Common myeloid progenitor, CD34-positive (primary cell): ENCODE results near the gene GLI1. TPM values are rescaled to one million over a fixed set of nuclear protein-coding genes. Genes with fewer than 3 reads are reported as not detected.
"Not testable (repeated sequence)": the region's sequence is repeated elsewhere in the genome, so short reads cannot be mapped to it uniquely, and the experiment has no call there.

Source experiments
- CTCF ChIA-PET: fragments of 350-600 bp; sonication (Branson Sonifier 250); formaldehyde crosslinking; loops from one replicate; lab custom pipeline; 2021; ENCODE audit warnings: antibody characterized with exemption; lab: Charles Lee
- POLR2A ChIA-PET: fragments of 350-600 bp; sonication (Branson Sonifier 250); formaldehyde crosslinking; loops from one replicate; lab custom pipeline; 2021; ENCODE audit warnings: antibody characterized with exemption; lab: Charles Lee
- DNase-seq, 3 donors: peaks; one replicate each; pipeline versions ENCODE4 v3.0.0 to v3.0.0-alpha.2; 2013
- H3K27ac ChIP-seq, 2 experiments: 1 replicate in 1 of 2; 2 replicates in 1 of 2; pipeline ENCODE4 v1.7.0; 2013; ENCODE audit warnings: inconsistent platforms in 2 of 2, low read length in 2 of 2, mild to moderate bottlenecking in 2 of 2, low read depth in 1 of 2, moderate library complexity in 1 of 2; ENCODE audit not compliant: severe bottlenecking in 2 of 2, insufficient read depth in 1 of 2, poor library complexity in 1 of 2
- H3K27me3 ChIP-seq, 5 experiments: replicated peaks in 2 of 5; 1 replicate in 3 of 5; 2 replicates in 2 of 5; pipeline versions ENCODE4 v1.6.1 to v1.7.0; 2013; ENCODE audit warnings: low read length in 4 of 5, mild to moderate bottlenecking in 2 of 5, moderate library complexity in 2 of 5, inconsistent platforms in 1 of 5; ENCODE audit not compliant: insufficient read depth in 5 of 5, control insufficient read depth in 4 of 5
- H3K36me3 ChIP-seq, 4 experiments: 1 replicate in 2 of 4; 2 replicates in 2 of 4; pipeline versions ENCODE4 v1.6.1 to v1.7.0; 2013; ENCODE audit warnings: low read length in 3 of 4, control low read depth in 1 of 4, mild to moderate bottlenecking in 1 of 4; ENCODE audit not compliant: control insufficient read depth in 4 of 4, insufficient read depth in 4 of 4
- H3K4me1 ChIP-seq, 4 experiments: 1 replicate in 3 of 4; 2 replicates in 1 of 4; pipeline versions ENCODE4 v1.6.1 to v1.7.1; 2013; ENCODE audit warnings: low read length in 3 of 4, mild to moderate bottlenecking in 3 of 4, control low read depth in 1 of 4, inconsistent platforms in 1 of 4, moderate library complexity in 1 of 4; ENCODE audit not compliant: control insufficient read depth in 4 of 4, insufficient read depth in 4 of 4; ENCODE audit errors: control extremely low read depth in 1 of 4
- H3K4me3 ChIP-seq, 7 experiments: 1 replicate in 4 of 7; 2 replicates in 3 of 7; pipeline versions ENCODE4 v1.5.1 to v1.7.0; 2013; ENCODE audit warnings: mild to moderate bottlenecking in 7 of 7, low read length in 6 of 7, moderate library complexity in 6 of 7, inconsistent platforms in 2 of 7, low read depth in 2 of 7, control low read depth in 1 of 7; ENCODE audit not compliant: insufficient read depth in 4 of 7, control insufficient read depth in 1 of 7; ENCODE audit errors: extremely low read depth in 1 of 7
- H3K9me3 ChIP-seq, 5 experiments: 1 replicate in 4 of 5; 2 replicates in 1 of 5; pipeline versions ENCODE4 v1.6.1 to v1.7.1; 2013; ENCODE audit warnings: low read length in 4 of 5, mild to moderate bottlenecking in 2 of 5, inconsistent platforms in 1 of 5, low read depth in 1 of 5, moderate library complexity in 1 of 5; ENCODE audit not compliant: control insufficient read depth in 4 of 5, insufficient read depth in 2 of 5; ENCODE audit errors: control extremely low read depth in 1 of 5
- WGBS: methylation state at CpG from one replicate; pipeline ENCODE4 v1.1.5; 2013; ENCODE audit not compliant: insufficient coverage; 5-methylcytosine and 5-hydroxymethylcytosine counted together
- polyA plus RNA-seq: library from polyadenylated mRNA; unstranded; fragments of 120-200 nt; gene quantifications from one replicate; pipeline ENCODE4 v1.2.1, GENCODE V29; 2013

Gene GLI1
- 0.57 TPM for polyA plus RNA-seq

- DNase-seq, result no peak
- H3K9me3 ChIP-seq, result no peaks in the 10 kb centered on the region
- peak within 1 kb of the TSS; percentile 44 to 90 (median 82) for H3K4me3 ChIP-seq
- 0% methylated on average over 7 of the region's 36 CpGs for WGBS
- H3K36me3 ChIP-seq, result no peaks in the 10 kb centered on the region
- H3K27ac ChIP-seq, result peak within 1 kb of the TSS in 1 of 2 experiments; percentile 64
- POLR2A ChIA-PET, result interaction anchor here (1.2 kb wide), 1 partner anchor 19 kb away, joined by 4 read pairs; the partner anchor contains the start of gene ARHGAP9
- CTCF ChIA-PET, result interaction anchor here (0.8 to 18.4 kb wide), 12 partner anchors 7 to 228 kb away, joined by 3 to 518 read pairs (median 6); partner anchors contain the start of gene ARHGAP9
- H3K27me3 ChIP-seq, result peaks cover 0 to 13% (median 4%) of the 10 kb centered on the region in 5 experiments
- H3K4me1 ChIP-seq, result peaks cover 8 to 47% (median 40%) of the 10 kb centered on the region in 4 experiments
Observed at GRCh38 chr12:57459750-57460467, at the start of gene GLI1. Gene GLI1, plus strand, starts transcription at chr12:57459785. Its CDS starts 3,907 bp downstream, at chr12:57463692.

- Histone ChIP-seq H3K27me3 (no peaks in the 10 kb centered on the region), H3K36me3 (peaks cover 0 to 3% (median 1%) of the 10 kb centered on the region in 4 experiments), H3K9me3 (no peaks in the 10 kb centered on the region), H3K4me1 (no peaks in the 10 kb centered on the region), H3K27ac (no peak overlapping the region), H3K4me3 (no peak overlapping the region)
- POLR2A ChIA-PET, result interaction anchor here (0.6 kb wide), 1 partner anchor 54 kb away, joined by 3 read pairs; no protein-coding TSS in a partner anchor
- CTCF ChIA-PET, result interaction anchor here (0.6 to 2.7 kb wide), 9 partner anchors 11 to 77 kb away, joined by 3 to 14 read pairs (median 4); partner anchors contain the start of gene INHBE
- 100% methylated on average over 4 of the region's 4 CpGs for WGBS
- no peak for DNase-seq
Observed at GRCh38 chr12:57410534-57410933, 49.1 kb upstream of the GLI1 start.

- H3K9me3 ChIP-seq, H3K4me1 ChIP-seq, H3K4me3 ChIP-seq, H3K27ac ChIP-seq, H3K27me3 ChIP-seq, CTCF ChIA-PET, DNase-seq, H3K36me3 ChIP-seq, POLR2A ChIA-PET: not testable (repeated sequence)
- 100% methylated on average over 1 of the region's 6 CpGs for WGBS
Observed at GRCh38 chr12:57414160-57414559, 45.4 kb upstream of the GLI1 start.

GRCh38 chr12:57415088-57415487, 44.5 kb upstream of the GLI1 start:
- no peaks in the 10 kb centered on the region for H3K27me3 ChIP-seq
- H3K9me3 ChIP-seq, result no peaks in the 10 kb centered on the region
- peaks cover 0 to 3% (median 1%) of the 10 kb centered on the region in 4 experiments for H3K36me3 ChIP-seq
- WGBS, result no CpG with 5 or more reads among the region's 2 CpGs
- H3K27ac ChIP-seq, result no peak overlapping the region
- ChIA-PET POLR2A (no interaction called here), CTCF (interaction anchor here (0.6 kb wide), 1 partner anchor 19 kb away, joined by 3 read pairs; no protein-coding TSS in a partner anchor)
- H3K4me3 ChIP-seq, result no peak overlapping the region
- peaks cover 0 to 5% (median 0%) of the 10 kb centered on the region in 4 experiments for H3K4me1 ChIP-seq
- no peak for DNase-seq

GRCh38 chr12:57416039-57416996, 43.3 kb upstream of the GLI1 start:
- no peak overlapping the region for H3K4me3 ChIP-seq
- POLR2A ChIA-PET, result no interaction called here
- peak in 1 of 3 donors; percentile 3 for DNase-seq
- no peak overlapping the region for H3K27ac ChIP-seq
- H3K9me3 ChIP-seq, result no peaks in the 10 kb centered on the region
- WGBS, result 96% methylated on average over 7 of the region's 8 CpGs
- no peaks in the 10 kb centered on the region for H3K27me3 ChIP-seq
- peaks cover 0 to 5% (median 0%) of the 10 kb centered on the region in 4 experiments for H3K4me1 ChIP-seq
- CTCF ChIA-PET, result interaction anchor here (1.5 kb wide), 1 partner anchor 9 kb away, joined by 3 read pairs; no protein-coding TSS in a partner anchor
- peaks cover 0 to 4% (median 3%) of the 10 kb centered on the region in 4 experiments for H3K36me3 ChIP-seq

- no peak overlapping the region for H3K4me3 ChIP-seq
- H3K36me3 ChIP-seq, result peaks cover 2 to 11% (median 5%) of the 10 kb centered on the region in 4 experiments
- no peak overlapping the region for H3K27ac ChIP-seq
- no peaks in the 10 kb centered on the region for H3K9me3 ChIP-seq
- peaks cover 0 to 5% (median 0%) of the 10 kb centered on the region in 4 experiments for H3K4me1 ChIP-seq
- H3K27me3 ChIP-seq, result no peaks in the 10 kb centered on the region
- WGBS, result 96% methylated on average over 5 of the region's 9 CpGs
- POLR2A ChIA-PET, result no interaction called here
- CTCF ChIA-PET, result interaction anchor here (1.2 to 1.6 kb wide), 3 partner anchors 8 to 110 kb away, joined by 3 to 8 read pairs (median 4); no protein-coding TSS in a partner anchor
- DNase-seq, result no peak
Observed at GRCh38 chr12:57418255-57418654, 41.3 kb upstream of the GLI1 start.
